Mesendoderm (in vitro differentiated cells): ENCODE data around the gene TBC1D24.
"Not testable (repeated sequence)": the region's sequence is repeated elsewhere in the genome, so short reads cannot be mapped to it uniquely, and the experiment has no call there.

ENCODE experiments used
- DNase-seq: peaks from one replicate; pipeline ENCODE4 v3.0.0; 2013
- H2AK5ac ChIP-seq: 2 replicates; pipeline ENCODE4 v1.6.1; 2013; ENCODE audit warnings: low read length, inconsistent platforms
- H2BK120ac ChIP-seq: 2 replicates; pipeline ENCODE4 v1.6.1; 2013; ENCODE audit warnings: low read depth, mild to moderate bottlenecking, low read length, moderate library complexity, mixed read lengths
- H2BK15ac ChIP-seq: replicated peaks from 2 replicates; pipeline ENCODE4 v1.6.1; 2013; ENCODE audit warnings: low read depth, mild to moderate bottlenecking, moderate library complexity
- H2BK5ac ChIP-seq: 2 replicates; pipeline ENCODE4 v1.6.1; 2013; ENCODE audit warnings: low read length, inconsistent platforms
- H3K18ac ChIP-seq: 2 replicates; pipeline ENCODE4 v1.6.1; 2013; ENCODE audit warnings: mild to moderate bottlenecking, low read length, mixed read lengths
- H3K23ac ChIP-seq: one replicate; pipeline ENCODE4 v1.6.1; 2013; ENCODE audit warnings: low read length
- H3K27ac ChIP-seq: 2 replicates; pipeline ENCODE4 v1.5.1; 2013; ENCODE audit warnings: low read depth, mild to moderate bottlenecking, inconsistent platforms, low read length, moderate library complexity
- H3K27me3 ChIP-seq: 2 replicates; pipeline ENCODE4 v1.6.1; 2013; ENCODE audit warnings: low read length, control low read depth, mild to moderate bottlenecking, inconsistent platforms; ENCODE audit not compliant: insufficient read depth, poor library complexity
- H3K36me3 ChIP-seq: 2 replicates; pipeline ENCODE4 v1.6.1; 2013; ENCODE audit warnings: low read length, inconsistent platforms; ENCODE audit not compliant: control insufficient read depth, insufficient read depth
- H3K4ac ChIP-seq: one replicate; pipeline ENCODE4 v1.6.1; 2013; ENCODE audit warnings: low read depth, mild to moderate bottlenecking, low read length, moderate library complexity
- H3K4me1 ChIP-seq: 2 replicates; pipeline ENCODE4 v1.6.1; 2013; ENCODE audit warnings: low read depth, low read length, inconsistent platforms; ENCODE audit not compliant: control insufficient read depth
- H3K4me2 ChIP-seq: 2 replicates; pipeline ENCODE4 v1.6.1; 2013; ENCODE audit warnings: low read length
- H3K4me3 ChIP-seq: 2 replicates; pipeline ENCODE4 v1.5.1; 2013; ENCODE audit warnings: mild to moderate bottlenecking, low read length
- H3K56ac ChIP-seq: one replicate; pipeline ENCODE4 v1.6.1; 2013; ENCODE audit warnings: low read length
- H3K79me1 ChIP-seq: 2 replicates; pipeline ENCODE4 v1.6.1; 2013; ENCODE audit warnings: low read length, inconsistent platforms
- H3K79me2 ChIP-seq: 2 replicates; pipeline ENCODE4 v1.6.1; 2013; ENCODE audit warnings: mild to moderate bottlenecking, low read length; ENCODE audit not compliant: control insufficient read depth, insufficient read depth
- H3K9ac ChIP-seq: 2 replicates; pipeline ENCODE4 v1.6.1; 2013; ENCODE audit warnings: low read length, inconsistent platforms
- H4K5ac ChIP-seq: one replicate; pipeline ENCODE4 v1.6.1; 2013; ENCODE audit warnings: low read length
- H4K8ac ChIP-seq: one replicate; pipeline ENCODE4 v1.6.1; 2013; ENCODE audit warnings: low read depth, mild to moderate bottlenecking, control low read depth, low read length, moderate library complexity
- WGBS: extraction: QIAGEN DNeasy Blood & Tissue Kit; methylation state at CpG from one replicate; pipeline ENCODE4 v1.1.7; 2013; ENCODE audit warnings: low lambda C conversion rate, missing lambda C conversion rate; ENCODE audit not compliant: insufficient coverage; ENCODE audit errors: extremely low coverage; 5-methylcytosine and 5-hydroxymethylcytosine counted together

TBC1D24 gene

DNA sequence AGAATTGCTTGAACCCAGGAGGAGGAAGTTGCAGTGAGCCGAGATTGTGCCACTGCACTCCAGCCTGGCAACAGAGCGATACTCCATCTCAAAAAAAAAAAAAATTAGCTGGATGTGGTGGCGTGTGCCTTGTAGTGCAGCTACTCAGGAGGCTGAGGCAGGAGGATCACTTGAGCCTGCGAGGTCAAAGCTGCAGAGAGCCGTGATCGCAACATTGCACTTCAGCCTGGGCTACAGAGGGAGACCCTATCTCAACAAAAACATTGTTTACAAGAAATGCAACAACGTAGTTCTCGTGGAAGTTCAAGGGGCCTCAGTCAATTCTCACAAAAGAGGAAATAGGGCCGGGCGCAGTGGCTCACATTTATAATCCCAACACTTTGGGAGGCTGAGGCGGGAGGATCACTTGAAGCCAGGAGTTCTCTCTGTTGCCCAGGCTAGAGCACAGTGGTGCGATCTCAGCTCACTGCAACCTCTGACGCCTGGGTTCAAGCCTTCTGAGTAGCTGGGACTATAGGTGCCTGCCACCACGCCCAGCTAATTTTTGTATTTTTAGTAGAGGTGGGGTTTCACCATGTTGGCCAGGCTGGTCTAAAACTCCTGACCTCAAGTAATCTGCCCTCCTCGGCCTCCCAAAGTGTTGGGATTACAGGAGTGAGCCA is 33.7 kb upstream of the TBC1D24 start:
- H2BK5ac ChIP-seq, H4K8ac ChIP-seq, H3K18ac ChIP-seq, H3K4me2 ChIP-seq, H4K5ac ChIP-seq, H3K56ac ChIP-seq, H3K4me1 ChIP-seq, H3K79me1 ChIP-seq, H3K27me3 ChIP-seq, H2BK120ac ChIP-seq, H3K23ac ChIP-seq, H2AK5ac ChIP-seq, H3K4me3 ChIP-seq, DNase-seq, H3K4ac ChIP-seq, H2BK15ac ChIP-seq, H3K9ac ChIP-seq, H3K79me2 ChIP-seq, H3K27ac ChIP-seq: not testable (repeated sequence)
- H3K36me3 ChIP-seq: peaks cover 28% of the 10 kb centered on the region
- no CpG with 5 or more reads among the region's 15 CpGs for WGBS

DNA sequence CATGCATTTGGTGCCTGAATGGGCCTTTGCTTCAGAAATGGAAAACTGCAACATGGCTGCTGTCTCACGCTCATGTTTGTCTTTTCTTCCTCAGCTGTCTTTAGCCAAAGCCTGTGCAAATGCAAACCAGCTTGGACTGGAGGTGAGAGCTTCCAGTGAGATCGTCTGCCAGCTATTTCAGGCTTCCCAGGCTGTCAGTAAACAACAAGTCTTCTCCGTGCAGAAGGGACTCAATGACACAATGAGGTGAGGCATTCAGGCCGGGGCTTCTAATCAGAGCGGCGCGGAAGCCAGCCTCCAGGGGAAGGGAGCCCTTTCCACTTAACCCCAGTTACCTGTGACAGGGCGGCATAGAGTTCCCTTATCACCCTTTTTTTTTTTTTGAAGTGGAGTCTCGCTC is 31.4 kb upstream of the TBC1D24 start:
- Histone ChIP-seq H3K27me3 (no peaks in the 10 kb centered on the region), H2BK120ac (no peak overlapping the region), H3K9ac (no peak overlapping the region), H3K18ac (no peak overlapping the region), H3K4me3 (no peak overlapping the region), H4K5ac (no peak overlapping the region), H3K36me3 (peaks cover 25% of the 10 kb centered on the region), H4K8ac (no peak overlapping the region), H3K4me1 (no peaks in the 10 kb centered on the region), H3K4ac (no peak overlapping the region), H2BK15ac (no peak overlapping the region), H3K56ac (no peak overlapping the region), H3K4me2 (no peak overlapping the region), H2AK5ac (no peak overlapping the region), H3K79me2 (no peaks in the 10 kb centered on the region), H3K27ac (no peak overlapping the region), H3K23ac (no peak overlapping the region), H3K79me1 (no peaks in the 10 kb centered on the region), H2BK5ac (no peak overlapping the region)
- no peak for DNase-seq
- WGBS: no CpG with 5 or more reads among the region's 9 CpGs

DNA sequence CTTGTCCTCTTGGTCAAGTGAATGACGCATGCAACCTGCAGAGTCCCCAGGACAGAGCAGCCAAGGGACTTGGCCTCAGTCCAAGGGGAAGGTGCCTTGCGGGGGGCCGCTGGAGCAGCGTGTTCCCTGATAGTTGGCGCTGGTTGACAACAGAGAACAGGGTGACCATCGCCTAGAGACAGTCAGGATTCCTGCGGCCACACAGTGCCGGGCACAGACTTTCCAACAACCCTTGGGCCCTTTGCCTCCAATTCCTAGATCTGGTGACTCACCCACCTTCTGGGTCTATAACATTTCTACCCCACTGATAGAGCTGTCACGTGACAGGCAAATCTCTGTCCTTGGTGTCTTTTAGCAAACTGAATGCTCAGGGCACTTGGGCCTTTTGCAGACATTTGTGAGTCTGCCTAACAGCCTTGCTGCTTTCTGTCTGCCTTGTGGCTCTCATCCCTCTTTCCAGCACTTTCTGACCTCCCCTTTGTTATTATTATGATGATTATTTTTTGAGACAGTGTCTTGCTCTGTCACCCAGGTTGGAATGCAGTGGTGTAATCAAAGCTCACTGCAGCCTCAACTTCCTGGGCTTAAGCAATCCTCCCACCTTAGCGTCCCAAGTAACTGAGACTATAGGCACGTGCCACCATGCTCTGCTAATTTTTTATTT is 26.9 kb upstream of the TBC1D24 start:
- Histone ChIP-seq H3K79me2 (no peaks in the 10 kb centered on the region), H2BK5ac (no peak overlapping the region), H3K36me3 (peaks cover 36% of the 10 kb centered on the region), H4K8ac (no peak overlapping the region), H2BK120ac (no peak overlapping the region), H2AK5ac (no peak overlapping the region), H3K4me2 (no peak overlapping the region), H3K79me1 (no peaks in the 10 kb centered on the region), H2BK15ac (no peak overlapping the region), H3K4me1 (no peaks in the 10 kb centered on the region), H3K23ac (no peak overlapping the region), H3K27ac (no peak overlapping the region), H3K4ac (no peak overlapping the region), H3K56ac (no peak overlapping the region), H3K4me3 (no peak overlapping the region), H3K27me3 (no peaks in the 10 kb centered on the region), H3K9ac (no peak overlapping the region), H4K5ac (no peak overlapping the region), H3K18ac (no peak overlapping the region)
- no CpG with 5 or more reads among the region's 11 CpGs for WGBS
- DNase-seq: no peak

DNA sequence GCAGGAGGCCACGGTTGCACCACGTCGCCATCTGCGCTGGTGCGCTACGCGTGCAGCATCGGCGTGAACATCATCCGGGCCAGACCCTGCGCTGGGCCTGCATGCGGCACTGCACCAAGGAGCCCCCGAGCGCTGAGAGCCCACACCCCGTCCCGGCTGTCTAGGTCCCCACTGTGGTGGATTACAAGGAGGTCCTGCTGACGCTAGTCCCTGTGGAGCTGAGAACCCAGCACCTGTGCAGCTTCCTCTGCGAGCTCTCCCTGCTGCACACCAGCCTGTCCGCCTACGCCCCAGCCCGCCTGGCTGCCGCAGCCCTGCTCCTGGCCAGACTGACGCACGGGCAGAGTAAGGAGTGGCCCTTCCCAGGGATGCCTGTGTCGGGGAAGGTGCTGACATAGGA is 25.8 kb upstream of the TBC1D24 start:
- Histone ChIP-seq H3K4ac (no peak overlapping the region), H3K4me2 (no peak overlapping the region), H3K36me3 (peaks cover 40% of the 10 kb centered on the region), H3K4me1 (no peaks in the 10 kb centered on the region), H3K18ac (no peak overlapping the region), H3K9ac (no peak overlapping the region), H3K27me3 (no peaks in the 10 kb centered on the region), H3K79me2 (no peaks in the 10 kb centered on the region), H4K8ac (no peak overlapping the region), H3K56ac (no peak overlapping the region), H3K23ac (no peak overlapping the region), H3K27ac (no peak overlapping the region), H2BK120ac (no peak overlapping the region), H4K5ac (no peak overlapping the region), H3K4me3 (no peak overlapping the region), H2AK5ac (no peak overlapping the region), H2BK5ac (no peak overlapping the region), H2BK15ac (no peak overlapping the region), H3K79me1 (no peaks in the 10 kb centered on the region)
- DNase-seq: no peak
- no CpG with 5 or more reads among the region's 25 CpGs for WGBS

DNA sequence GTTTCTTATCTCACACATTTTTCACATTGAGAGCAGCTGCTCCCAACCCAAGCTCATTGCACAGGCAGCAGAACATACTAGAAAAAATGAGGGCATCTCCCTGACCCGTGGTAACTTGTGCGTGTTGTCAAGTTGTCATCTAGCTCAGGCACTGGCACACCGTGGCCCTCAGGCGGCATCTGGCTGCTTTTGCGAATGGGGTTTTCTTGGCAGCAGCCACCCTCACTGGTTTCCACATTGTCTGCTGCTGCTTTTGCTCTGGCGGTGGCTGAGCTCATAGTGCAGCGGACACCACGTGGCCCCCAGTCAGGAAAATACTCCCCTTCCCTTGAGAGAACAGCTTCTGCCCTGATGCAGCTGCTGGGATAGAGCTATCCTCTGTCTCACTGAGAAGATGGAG is 24.4 kb upstream of the TBC1D24 start:
- no peak overlapping the region for H2AK5ac ChIP-seq
- H3K79me2 ChIP-seq: no peaks in the 10 kb centered on the region
- no peak overlapping the region for H2BK15ac ChIP-seq
- DNase-seq: no peak
- no peak overlapping the region for H2BK120ac ChIP-seq
- H3K4me1 ChIP-seq: no peaks in the 10 kb centered on the region
- no peaks in the 10 kb centered on the region for H3K27me3 ChIP-seq
- peaks cover 42% of the 10 kb centered on the region for H3K36me3 ChIP-seq
- no peak overlapping the region for H3K4me3 ChIP-seq
- H3K4ac ChIP-seq: no peak overlapping the region
- H2BK5ac ChIP-seq: no peak overlapping the region
- no peak overlapping the region for H3K23ac ChIP-seq
- H4K8ac ChIP-seq: no peak overlapping the region
- H4K5ac ChIP-seq: no peak overlapping the region
- no peak overlapping the region for H3K4me2 ChIP-seq
- H3K9ac ChIP-seq: no peak overlapping the region
- no peak overlapping the region for H3K27ac ChIP-seq
- H3K18ac ChIP-seq: no peak overlapping the region
- no peaks in the 10 kb centered on the region for H3K79me1 ChIP-seq
- no CpG with 5 or more reads among the region's 8 CpGs for WGBS
- H3K56ac ChIP-seq: no peak overlapping the region

DNA sequence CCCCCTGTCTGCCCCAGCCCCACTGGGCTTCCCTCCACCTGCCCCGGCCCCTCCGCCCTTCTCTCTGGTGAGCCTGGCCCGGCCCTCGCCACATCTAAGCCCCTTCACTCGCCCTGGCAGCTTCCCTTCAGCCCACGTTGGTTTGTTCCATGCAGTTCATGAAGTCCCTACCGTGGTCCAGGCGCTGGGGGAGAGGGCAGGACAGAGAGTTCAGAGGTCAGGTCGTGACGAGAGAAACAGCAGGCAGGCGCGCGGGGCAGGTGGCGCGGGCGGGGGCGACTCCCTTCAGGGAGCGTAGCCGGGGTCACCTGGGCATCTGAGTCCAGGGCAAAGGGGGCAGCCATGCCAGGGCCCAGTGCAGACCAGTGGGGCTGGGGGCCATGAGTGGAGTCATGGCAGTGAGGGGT is 23.9 kb upstream of the TBC1D24 start:
- Histone ChIP-seq H2BK120ac (no peak overlapping the region), H3K36me3 (peaks cover 41% of the 10 kb centered on the region), H3K4me1 (no peaks in the 10 kb centered on the region), H3K56ac (no peak overlapping the region), H3K27ac (no peak overlapping the region), H3K23ac (no peak overlapping the region), H2BK5ac (no peak overlapping the region), H3K4me3 (no peak overlapping the region), H2AK5ac (no peak overlapping the region), H4K8ac (no peak overlapping the region), H3K18ac (no peak overlapping the region), H2BK15ac (no peak overlapping the region), H3K4me2 (no peak overlapping the region), H3K4ac (no peak overlapping the region), H3K9ac (no peak overlapping the region), H3K79me1 (no peaks in the 10 kb centered on the region), H3K27me3 (no peaks in the 10 kb centered on the region), H4K5ac (no peak overlapping the region), H3K79me2 (no peaks in the 10 kb centered on the region)
- no CpG with 5 or more reads among the region's 19 CpGs for WGBS
- no peak for DNase-seq
